ENCODE data around the gene ANKRD2.

- no peak for TF ChIP-seq CTCF (conservative IDR thresholded peaks at IDR 0.05; ENCODE audit: low read length)
- TF ChIP-seq EZH2phosphoT487 (IDR thresholded peaks at IDR 0.05; ENCODE audit: borderline replicate concordance): no peak
Measured at GRCh38 chr10:97538411-97538810, 34.2 kb upstream of the ANKRD2 start.

Measured in Loucy (cell line).